HL-60 (cell line): ENCODE results near the gene MYLK3.

Source experiments
- DNase-seq, 2 experiments: peaks; one replicate each; pipeline ENCODE4 v3.0.0-alpha.2; 2010 to 2020; ENCODE audit warnings: low read depth in 1 of 2, low spot score in 1 of 2
- H3K27ac ChIP-seq: fragments of 250-450 bp; sonication (Bioruptor Pico); replicated peaks from 2 replicates; pipeline ENCODE4 v1.5.1; 2020; ENCODE audit warnings: mild to moderate bottlenecking, moderate library complexity
- H3K27me3 ChIP-seq: fragments of 250-450 bp; sonication (Bioruptor Pico); 2 replicates; pipeline ENCODE4 v1.5.1; 2021; ENCODE audit warnings: mild to moderate bottlenecking, moderate library complexity; ENCODE audit not compliant: insufficient read depth, poor library complexity, severe bottlenecking
- H3K4me3 ChIP-seq: replicated peaks from 2 replicates; pipeline ENCODE4 v1.5.1; 2011; ENCODE audit warnings: mild to moderate bottlenecking, control low read depth, low read length; ENCODE audit not compliant: insufficient read depth
- CTCF ChIP-seq: IDR thresholded peaks from one replicate; pipeline ENCODE4 v1.5.1; 2011; ENCODE audit warnings: low read length, control low read depth, inconsistent platforms; ENCODE audit not compliant: insufficient read depth
- GABPA ChIP-seq: IDR thresholded peaks from 2 replicates; pipeline ENCODE4 v1.6.1; 2012; ENCODE audit warnings: low read depth
- POLR2AphosphoS5 ChIP-seq: IDR thresholded peaks from 2 replicates; pipeline ENCODE4 v1.6.1; 2012; ENCODE audit warnings: low read depth
- REST ChIP-seq: IDR thresholded peaks from 2 replicates; pipeline ENCODE4 v1.6.1; 2012; ENCODE audit warnings: low read depth; ENCODE audit not compliant: insufficient replicate concordance
- SPI1 ChIP-seq: IDR thresholded peaks from 2 replicates; pipeline ENCODE4 v1.6.1; 2012; ENCODE audit warnings: low read depth, mild to moderate bottlenecking, borderline replicate concordance
- long read RNA-seq: library from polyadenylated mRNA; unstranded; transcript quantifications from one replicate; pipeline ENCODE4 v2.0.0, GENCODE V29; 2020

MYLK3 gene
- long read RNA-seq = 0 reads

- DNase-seq = no peak
- Histone ChIP-seq H3K27me3 (no peaks in the 10 kb centered on the region), H3K4me3 (no peak within 1 kb of the TSS), H3K27ac (no peak within 1 kb of the TSS)
- TF ChIP-seq SPI1 = no peak
- no peak for TF ChIP-seq POLR2AphosphoS5
- TF ChIP-seq GABPA = no peak
- no peak for TF ChIP-seq CTCF
- no peak for TF ChIP-seq REST
Observed at GRCh38 chr16:46747777-46748651, at the start of gene MYLK3. MYLK3 (minus strand) TSS chr16:46748344; CDS start chr16:46748193, 151 bp downstream.

- Histone ChIP-seq H3K27ac (no peak overlapping the region), H3K27me3 (no peaks in the 10 kb centered on the region), H3K4me3 (no peak overlapping the region)
- TF ChIP-seq GABPA = no peak
- TF ChIP-seq POLR2AphosphoS5 = no peak
- TF ChIP-seq REST = no peak
- TF ChIP-seq SPI1 = no peak
- no peak for TF ChIP-seq CTCF
- DNase-seq = no peak
Observed at GRCh38 chr16:46797501-46797900, 49.4 kb upstream of the MYLK3 start.

DNA sequence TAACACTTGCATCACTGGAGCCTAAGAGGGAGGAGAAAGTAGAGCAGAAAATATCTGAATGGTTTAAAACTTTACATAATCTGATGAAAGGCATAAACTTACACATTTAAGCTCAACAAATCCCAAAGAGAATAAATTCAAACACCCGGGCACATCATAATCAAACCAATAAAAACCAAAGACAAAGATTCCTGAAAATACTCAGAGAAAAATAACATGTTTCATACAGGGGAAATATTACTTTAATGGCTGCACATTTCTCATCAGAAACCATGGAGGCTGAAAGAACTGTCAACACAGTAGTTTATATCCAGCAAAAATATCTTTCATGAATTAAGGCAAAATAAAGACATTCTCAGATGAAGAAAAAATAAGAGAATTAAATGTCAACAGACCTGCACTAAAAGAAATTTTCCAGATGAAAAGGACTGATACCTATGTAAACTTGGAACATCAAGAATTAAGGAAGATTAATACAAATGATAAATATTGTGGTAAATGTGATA is 48.7 kb upstream of the MYLK3 start:
- H3K27ac ChIP-seq = no peak overlapping the region
- DNase-seq = no peak
- no peak overlapping the region for H3K4me3 ChIP-seq
- no peak for TF ChIP-seq GABPA
- TF ChIP-seq POLR2AphosphoS5 = no peak
- no peak for TF ChIP-seq REST
- no peak for TF ChIP-seq SPI1
- no peak for TF ChIP-seq CTCF
- no peaks in the 10 kb centered on the region for H3K27me3 ChIP-seq
